ENCODE data around the gene LRRK1. TPM values are rescaled to one million over a fixed set of nuclear protein-coding genes. Genes with fewer than 3 reads are reported as not detected.
A peak's percentile ranks its signal among the peaks of the same experiment; 100 is the strongest.

LRRK1 gene
- total and polyA plus RNA-seq, 7 donors: 7.1 to 27.4 (median 10.2) TPM

GRCh38 chr15:100880139-100880896 is 38.8 kb upstream of the LRRK1 start:
- Histone ChIP-seq H3K36me3 (no peaks in the 10 kb centered on the region), H3K4me1 (peaks cover 0 to 19% (median 14%) of the 10 kb centered on the region in 4 donors), H3K27me3 (peaks cover 6 to 22% (median 15%) of the 10 kb centered on the region in 3 donors), H3K4me3 (peak overlapping the region; percentile 37 to 64 (median 56)), H3K27ac (peak overlapping the region; percentile 49 to 71 (median 62)), H3K9me3 (no peaks in the 10 kb centered on the region)
- DNase-seq: no peak
- no peak for TF ChIP-seq EP300 (IDR thresholded peaks at IDR 0.05)
- no peak for TF ChIP-seq POLR2AphosphoS5 (IDR thresholded peaks at IDR 0.05)
- TF ChIP-seq POLR2A (IDR thresholded peaks at IDR 0.05): no peak
- no peak for TF ChIP-seq CTCF (IDR thresholded peaks at IDR 0.05)
- intact Hi-C loops (cut with DNase I): no loop called here
- WGBS, 2 donors: 6 to 7% methylated on average over 80 of the region's 80 CpGs

DNA sequence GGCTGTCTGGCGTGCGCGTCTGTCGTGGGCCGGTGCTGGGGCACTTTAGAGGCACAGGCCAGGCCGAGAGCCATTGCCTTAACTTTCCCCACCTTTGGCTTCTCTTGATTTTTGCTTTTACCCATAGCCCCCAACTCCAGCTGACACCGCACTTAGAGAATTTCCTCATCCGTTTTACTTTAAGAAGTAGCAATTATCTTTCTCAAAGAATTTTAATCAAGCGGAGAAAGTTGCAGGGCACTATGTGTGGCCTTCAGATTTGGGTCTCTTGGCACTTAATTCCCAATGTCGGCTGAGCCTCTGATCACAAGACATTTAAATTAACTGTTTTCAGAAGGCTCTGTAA is 38.3 kb upstream of the LRRK1 start:
- Histone ChIP-seq H3K27me3 (peaks cover 6 to 22% (median 15%) of the 10 kb centered on the region in 3 donors), H3K27ac (peak overlapping the region; percentile 49 to 71 (median 62)), H3K36me3 (no peaks in the 10 kb centered on the region), H3K9me3 (no peaks in the 10 kb centered on the region), H3K4me3 (peak overlapping the region; percentile 37 to 64 (median 56)), H3K4me1 (peaks cover 0 to 19% (median 14%) of the 10 kb centered on the region in 4 donors)
- intact Hi-C loops (cut with DNase I): no loop called here
- no peak for DNase-seq
- TF ChIP-seq EP300 (IDR thresholded peaks at IDR 0.05) (no peak), POLR2A (IDR thresholded peaks at IDR 0.05) (no peak)
- 54 to 59% methylated on average over 10 of the region's 10 CpGs for WGBS, 2 donors

DNA sequence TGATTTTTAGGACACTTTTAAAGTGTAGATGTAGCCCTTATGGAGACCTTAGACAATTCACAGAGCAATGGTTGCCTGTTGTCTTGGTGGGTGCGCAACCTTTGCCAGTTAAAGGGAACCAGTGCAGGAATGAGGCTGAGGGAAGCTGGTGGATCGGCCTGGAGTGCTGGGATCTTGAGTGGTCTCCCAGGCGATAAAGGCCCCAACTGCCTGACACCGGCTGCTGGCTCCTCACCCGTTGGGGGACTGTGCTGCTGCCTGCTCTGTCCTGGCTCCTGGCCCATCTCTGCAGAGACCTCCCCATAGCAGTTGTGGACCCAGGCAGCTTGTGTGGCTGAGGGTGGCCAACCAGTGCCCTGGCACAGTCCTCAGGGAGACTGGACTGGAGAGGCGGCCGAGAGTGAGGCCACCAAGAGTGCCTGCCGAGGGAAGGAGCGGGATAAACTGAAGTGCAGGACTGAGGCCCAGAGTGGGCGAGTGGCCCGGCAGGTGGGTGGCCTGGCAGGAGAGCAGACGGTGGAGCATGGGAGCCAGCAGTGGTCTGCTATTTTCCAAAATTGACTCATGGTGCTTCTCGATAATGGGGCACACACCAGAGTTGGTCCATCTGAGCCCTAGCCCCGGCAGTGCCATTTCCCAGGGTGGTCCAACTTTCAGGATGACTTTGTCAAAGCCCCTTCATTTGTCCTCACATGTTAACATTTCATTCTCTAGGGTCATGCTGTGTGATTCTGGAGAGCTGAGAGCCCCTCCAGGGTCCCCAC is 37.4 kb upstream of the LRRK1 start:
- Histone ChIP-seq H3K27me3 (peaks cover 6 to 22% (median 15%) of the 10 kb centered on the region in 3 donors), H3K9me3 (no peaks in the 10 kb centered on the region), H3K36me3 (no peaks in the 10 kb centered on the region), H3K4me3 (peak overlapping the region in 3 of 4 donors; percentile 15 to 64 (median 60)), H3K27ac (peak overlapping the region; percentile 2 to 69 (median 40)), H3K4me1 (peaks cover 0 to 19% (median 14%) of the 10 kb centered on the region in 4 donors)
- intact Hi-C loops (cut with DNase I): no loop called here
- no peak for TF ChIP-seq EP300 (IDR thresholded peaks at IDR 0.05)
- WGBS, 2 donors: 92 to 93% methylated on average over 14 of the region's 14 CpGs
- DNase-seq: no peak

DNA sequence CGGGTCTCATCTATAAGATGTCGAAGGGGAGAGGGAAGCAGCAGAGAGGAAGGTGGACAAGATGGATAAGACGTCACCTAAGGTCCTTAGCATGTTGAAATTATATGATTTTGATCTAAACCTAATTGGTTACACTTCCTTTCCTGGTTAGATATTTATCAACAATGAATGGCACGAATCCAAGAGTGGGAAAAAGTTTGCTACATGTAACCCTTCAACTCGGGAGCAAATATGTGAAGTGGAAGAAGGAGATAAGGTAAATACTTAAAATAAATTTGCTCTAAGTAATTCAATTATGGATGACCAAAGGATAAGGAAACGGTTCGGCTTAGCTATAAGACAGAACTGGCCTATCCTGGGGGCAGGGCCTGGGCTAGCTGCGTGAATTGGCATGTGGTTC is 34.0 kb upstream of the LRRK1 start:
- no peak for DNase-seq
- Histone ChIP-seq H3K9me3 (no peaks in the 10 kb centered on the region), H3K27ac (no peak overlapping the region), H3K27me3 (peaks cover under 1 to 9% (median 7%) of the 10 kb centered on the region in 3 donors), H3K4me1 (peaks cover 0 to 21% (median 17%) of the 10 kb centered on the region in 4 donors), H3K4me3 (no peak overlapping the region), H3K36me3 (no peaks in the 10 kb centered on the region)
- no peak for TF ChIP-seq EP300 (IDR thresholded peaks at IDR 0.05)
- TF ChIP-seq CTCF (IDR thresholded peaks at IDR 0.05): no peak
- no peak for TF ChIP-seq POLR2AphosphoS5 (IDR thresholded peaks at IDR 0.05)
- no peak for TF ChIP-seq POLR2A (IDR thresholded peaks at IDR 0.05)
- 47 to 67% methylated on average over 8 of the region's 8 CpGs for WGBS, 2 donors
- intact Hi-C loops (cut with DNase I): no loop called here

- intact Hi-C loops (cut with DNase I): no loop called here
- no peak overlapping the region for H3K27ac ChIP-seq
- WGBS, 2 donors: 83 to 88% methylated on average over 7 of the region's 7 CpGs
Measured at GRCh38 chr15:100885811-100886210, 33.3 kb upstream of the LRRK1 start.

More at GRCh38 chr15:100885811-100886210, 33.3 kb upstream of the LRRK1 start:
- Histone ChIP-seq H3K4me3 (no peak overlapping the region), H3K36me3 (no peaks in the 10 kb centered on the region), H3K9me3 (no peaks in the 10 kb centered on the region), H3K27me3 (peaks cover 0 to 2% (median under 1%) of the 10 kb centered on the region in 3 donors), H3K4me1 (peaks cover 0 to 15% (median 12%) of the 10 kb centered on the region in 4 donors)
- TF ChIP-seq POLR2AphosphoS5 (IDR thresholded peaks at IDR 0.05) (no peak), CTCF (IDR thresholded peaks at IDR 0.05) (no peak), POLR2A (IDR thresholded peaks at IDR 0.05) (no peak), EP300 (IDR thresholded peaks at IDR 0.05) (no peak)
- no peak for DNase-seq

All from sigmoid colon (tissue), 7 donors.